Vagina (tissue), 2 donors: Measurements from ENCODE around the gene ADPRS.

ENCODE experiments used
- POLR2A ChIP-seq, 2 donors: fragments of 450-650 bp; IDR thresholded peaks; one replicate each; pipeline ENCODE4 v1.6.1; 2017; ENCODE audit warnings: antibody characterized with exemption in 2 of 2, mild to moderate bottlenecking in 2 of 2, moderate library complexity in 2 of 2
- TF ChIP-seq, protein P1 (sequence below), 3 experiments: fragments of 450-650 bp in 2 of 3; fragments of 200-600 bp in 1 of 3; sonication (generic) in 1 of 3; IDR thresholded peaks; one replicate each; pipeline ENCODE4 v1.5.1; 2017 to 2019; ENCODE audit warnings: antibody characterized with exemption in 3 of 3, mild to moderate bottlenecking in 2 of 3, moderate library complexity in 2 of 3

- TF ChIP-seq, protein P1, sequence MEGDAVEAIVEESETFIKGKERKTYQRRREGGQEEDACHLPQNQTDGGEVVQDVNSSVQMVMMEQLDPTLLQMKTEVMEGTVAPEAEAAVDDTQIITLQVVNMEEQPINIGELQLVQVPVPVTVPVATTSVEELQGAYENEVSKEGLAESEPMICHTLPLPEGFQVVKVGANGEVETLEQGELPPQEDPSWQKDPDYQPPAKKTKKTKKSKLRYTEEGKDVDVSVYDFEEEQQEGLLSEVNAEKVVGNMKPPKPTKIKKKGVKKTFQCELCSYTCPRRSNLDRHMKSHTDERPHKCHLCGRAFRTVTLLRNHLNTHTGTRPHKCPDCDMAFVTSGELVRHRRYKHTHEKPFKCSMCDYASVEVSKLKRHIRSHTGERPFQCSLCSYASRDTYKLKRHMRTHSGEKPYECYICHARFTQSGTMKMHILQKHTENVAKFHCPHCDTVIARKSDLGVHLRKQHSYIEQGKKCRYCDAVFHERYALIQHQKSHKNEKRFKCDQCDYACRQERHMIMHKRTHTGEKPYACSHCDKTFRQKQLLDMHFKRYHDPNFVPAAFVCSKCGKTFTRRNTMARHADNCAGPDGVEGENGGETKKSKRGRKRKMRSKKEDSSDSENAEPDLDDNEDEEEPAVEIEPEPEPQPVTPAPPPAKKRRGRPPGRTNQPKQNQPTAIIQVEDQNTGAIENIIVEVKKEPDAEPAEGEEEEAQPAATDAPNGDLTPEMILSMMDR (IDR thresholded peaks at IDR 0.05), result no peak
- no peak for TF ChIP-seq POLR2A (IDR thresholded peaks at IDR 0.05)
Measured at GRCh38 chr1:36068866-36069265, 19.8 kb upstream of the ADPRS start.
